ENCODE measurements around the gene PSMC5. TPM values are rescaled to one million over a fixed set of nuclear protein-coding genes. Genes with fewer than 3 reads are reported as not detected.

PSMC5 gene
- total and polyA plus RNA-seq, 10 of the 15 experiments (the other 5 are each of a cell fraction or from before 2014, with no cell fraction given), result 55.0 to 266 (median 148) TPM

DNA sequence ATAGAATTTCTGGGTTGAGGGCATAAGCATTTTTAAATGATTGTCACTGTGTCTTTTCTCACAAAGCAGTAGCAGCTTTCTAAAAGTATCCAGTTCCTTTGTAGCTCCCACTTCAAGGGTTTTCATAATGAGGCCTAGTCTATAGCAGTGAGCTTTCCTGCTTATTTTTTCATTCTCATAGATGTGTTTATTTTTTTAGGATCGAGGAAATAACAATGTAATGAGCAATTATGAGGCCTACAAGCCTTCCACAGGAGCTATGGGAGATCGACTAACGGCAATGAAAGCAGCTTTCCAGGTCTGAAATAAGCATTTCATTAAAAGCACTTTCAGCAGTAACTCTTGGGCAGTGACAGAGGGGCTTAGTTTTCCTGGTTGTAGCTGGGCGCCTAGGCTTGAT is 10.6 kb upstream of the PSMC5 start:
- Histone ChIP-seq H3K27me3 (replicated peaks in 1 of 2; ENCODE audit: control insufficient read depth in 2 of 2, insufficient read depth in 2 of 2, low read length in 1 of 2) (no peaks in the 10 kb centered on the region), H3K36me3 (ENCODE audit: control insufficient read depth in 2 of 2, insufficient read depth in 2 of 2, low read length in 1 of 2) (peaks cover 42 to 50% of the 10 kb centered on the region in 2 experiments), H3K4me3 (no peak overlapping the region), H3K27ac (ENCODE audit: control insufficient read depth, insufficient read depth) (no peak overlapping the region), H3K79me2 (ENCODE audit: control insufficient read depth, insufficient read depth, low read length) (no peaks in the 10 kb centered on the region), H3K4me1 (ENCODE audit: control insufficient read depth, insufficient read depth, low read length) (no peaks in the 10 kb centered on the region), H3K9me3 (replicated peaks; ENCODE audit: control insufficient read depth, insufficient read depth, low read length) (no peaks in the 10 kb centered on the region), H3K9ac (ENCODE audit: control insufficient read depth, insufficient read depth, low read length) (no peak overlapping the region), H2AFZ (ENCODE audit: control insufficient read depth, low read depth, low read length) (no peak overlapping the region), H4K20me1 (ENCODE audit: control insufficient read depth, insufficient read depth) (no peaks in the 10 kb centered on the region; the same call in 1 of the 2 replicates), H3K4me2 (ENCODE audit: control insufficient read depth, insufficient read depth) (no peak overlapping the region)
- no peak for FAIRE-seq
- no peak for ATAC-seq
- SMC1A ChIA-PET (ENCODE audit: uncharacterized antibody, unreplicated experiment), result interaction anchor here (2.0 kb wide), 1 partner anchor 52 kb away, joined by 5 read pairs; no protein-coding TSS in a partner anchor
- no peak for DNase-seq (ENCODE audit: low read depth, low spot score)
- intact Hi-C loops (cut with micrococcal nuclease; ENCODE audit: unreplicated experiment), result no loop called here
- BruUV-seq (replicated peaks), result no TSS peak
- RAD21 ChIA-PET (ENCODE audit: unreplicated experiment), result no interaction called here
- CTCF ChIA-PET, result interaction anchor here (1.0 to 2.0 kb wide), 3 partner anchors 11 to 49 kb away, joined by 3 to 4 read pairs (median 3); partner anchors contain the start of gene FTSJ3
- WGBS (ENCODE audit: insufficient coverage, insufficient replicate concordance, low lambda C conversion rate, missing lambda C conversion rate), result 99% methylated on average over 4 of the region's 4 CpGs
- in situ Hi-C loops (cut with MboI), result no loop called here
- TF ChIP-seq MEF2A (IDR thresholded peaks at IDR 0.05; ENCODE audit: insufficient read depth, low read depth, low read length), result no peak
- TF ChIP-seq NFYB (IDR thresholded peaks at IDR 0.05; ENCODE audit: insufficient read depth, low read depth, low read length), result no peak
- TF ChIP-seq, protein P1, sequence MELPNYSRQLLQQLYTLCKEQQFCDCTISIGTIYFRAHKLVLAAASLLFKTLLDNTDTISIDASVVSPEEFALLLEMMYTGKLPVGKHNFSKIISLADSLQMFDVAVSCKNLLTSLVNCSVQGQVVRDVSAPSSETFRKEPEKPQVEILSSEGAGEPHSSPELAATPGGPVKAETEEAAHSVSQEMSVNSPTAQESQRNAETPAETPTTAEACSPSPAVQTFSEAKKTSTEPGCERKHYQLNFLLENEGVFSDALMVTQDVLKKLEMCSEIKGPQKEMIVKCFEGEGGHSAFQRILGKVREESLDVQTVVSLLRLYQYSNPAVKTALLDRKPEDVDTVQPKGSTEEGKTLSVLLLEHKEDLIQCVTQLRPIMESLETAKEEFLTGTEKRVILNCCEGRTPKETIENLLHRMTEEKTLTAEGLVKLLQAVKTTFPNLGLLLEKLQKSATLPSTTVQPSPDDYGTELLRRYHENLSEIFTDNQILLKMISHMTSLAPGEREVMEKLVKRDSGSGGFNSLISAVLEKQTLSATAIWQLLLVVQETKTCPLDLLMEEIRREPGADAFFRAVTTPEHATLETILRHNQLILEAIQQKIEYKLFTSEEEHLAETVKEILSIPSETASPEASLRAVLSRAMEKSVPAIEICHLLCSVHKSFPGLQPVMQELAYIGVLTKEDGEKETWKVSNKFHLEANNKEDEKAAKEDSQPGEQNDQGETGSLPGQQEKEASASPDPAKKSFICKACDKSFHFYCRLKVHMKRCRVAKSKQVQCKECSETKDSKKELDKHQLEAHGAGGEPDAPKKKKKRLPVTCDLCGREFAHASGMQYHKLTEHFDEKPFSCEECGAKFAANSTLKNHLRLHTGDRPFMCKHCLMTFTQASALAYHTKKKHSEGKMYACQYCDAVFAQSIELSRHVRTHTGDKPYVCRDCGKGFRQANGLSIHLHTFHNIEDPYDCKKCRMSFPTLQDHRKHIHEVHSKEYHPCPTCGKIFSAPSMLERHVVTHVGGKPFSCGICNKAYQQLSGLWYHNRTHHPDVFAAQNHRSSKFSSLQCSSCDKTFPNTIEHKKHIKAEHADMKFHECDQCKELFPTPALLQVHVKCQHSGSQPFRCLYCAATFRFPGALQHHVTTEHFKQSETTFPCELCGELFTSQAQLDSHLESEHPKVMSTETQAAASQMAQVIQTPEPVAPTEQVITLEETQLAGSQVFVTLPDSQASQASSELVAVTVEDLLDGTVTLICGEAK (IDR thresholded peaks at IDR 0.05; ENCODE audit: borderline replicate concordance), result no peak
- TF ChIP-seq, protein P2, sequence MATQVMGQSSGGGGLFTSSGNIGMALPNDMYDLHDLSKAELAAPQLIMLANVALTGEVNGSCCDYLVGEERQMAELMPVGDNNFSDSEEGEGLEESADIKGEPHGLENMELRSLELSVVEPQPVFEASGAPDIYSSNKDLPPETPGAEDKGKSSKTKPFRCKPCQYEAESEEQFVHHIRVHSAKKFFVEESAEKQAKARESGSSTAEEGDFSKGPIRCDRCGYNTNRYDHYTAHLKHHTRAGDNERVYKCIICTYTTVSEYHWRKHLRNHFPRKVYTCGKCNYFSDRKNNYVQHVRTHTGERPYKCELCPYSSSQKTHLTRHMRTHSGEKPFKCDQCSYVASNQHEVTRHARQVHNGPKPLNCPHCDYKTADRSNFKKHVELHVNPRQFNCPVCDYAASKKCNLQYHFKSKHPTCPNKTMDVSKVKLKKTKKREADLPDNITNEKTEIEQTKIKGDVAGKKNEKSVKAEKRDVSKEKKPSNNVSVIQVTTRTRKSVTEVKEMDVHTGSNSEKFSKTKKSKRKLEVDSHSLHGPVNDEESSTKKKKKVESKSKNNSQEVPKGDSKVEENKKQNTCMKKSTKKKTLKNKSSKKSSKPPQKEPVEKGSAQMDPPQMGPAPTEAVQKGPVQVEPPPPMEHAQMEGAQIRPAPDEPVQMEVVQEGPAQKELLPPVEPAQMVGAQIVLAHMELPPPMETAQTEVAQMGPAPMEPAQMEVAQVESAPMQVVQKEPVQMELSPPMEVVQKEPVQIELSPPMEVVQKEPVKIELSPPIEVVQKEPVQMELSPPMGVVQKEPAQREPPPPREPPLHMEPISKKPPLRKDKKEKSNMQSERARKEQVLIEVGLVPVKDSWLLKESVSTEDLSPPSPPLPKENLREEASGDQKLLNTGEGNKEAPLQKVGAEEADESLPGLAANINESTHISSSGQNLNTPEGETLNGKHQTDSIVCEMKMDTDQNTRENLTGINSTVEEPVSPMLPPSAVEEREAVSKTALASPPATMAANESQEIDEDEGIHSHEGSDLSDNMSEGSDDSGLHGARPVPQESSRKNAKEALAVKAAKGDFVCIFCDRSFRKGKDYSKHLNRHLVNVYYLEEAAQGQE (IDR thresholded peaks at IDR 0.05; ENCODE audit: low read depth, low read length), result no peak
- no peak for TF ChIP-seq YBX1 (IDR thresholded peaks at IDR 0.05)
- no peak for TF ChIP-seq CBX3 (IDR thresholded peaks at IDR 0.05; ENCODE audit: borderline replicate concordance, low read depth)
- POLR2A ChIA-PET, result interaction anchor here (0.5 kb wide), 1 partner anchor 27 kb away, joined by 3 read pairs; no protein-coding TSS in a partner anchor
